K562 (cell line): Measurements from ENCODE around the gene NKG7. TPM values are rescaled to one million over a fixed set of nuclear protein-coding genes. Genes with fewer than 3 reads are reported as not detected.

Experiments used
- BRD4 ChIP-seq: fragments of 200-600 bp; sonication (generic); IDR thresholded peaks from 2 replicates; pipeline ENCODE4 v1.6.1; 2017; ENCODE audit warnings: inconsistent platforms
- CTBP1 ChIP-seq: fragments of 450-650 bp; IDR thresholded peaks from 2 replicates; pipeline ENCODE4 v1.6.1; 2016; ENCODE audit warnings: borderline replicate concordance
- MECOM ChIP-seq: fragments of 250-450 bp; sonication (Bioruptor Pico); IDR thresholded peaks from 2 replicates; pipeline ENCODE4 v1.8.0; 2022; ENCODE audit warnings: inconsistent platforms
- NR4A1 ChIP-seq, 2 experiments: fragments of 250-450 bp in 1 of 2; fragments of 450-650 bp in 1 of 2; sonication (Bioruptor Pico) in 1 of 2; IDR thresholded peaks; 2 replicates each; pipeline versions ENCODE4 v1.4.0 to v1.6.1; 2016 to 2020; ENCODE audit warnings: mild to moderate bottlenecking in 2 of 2, missing compliant biosample characterization in 1 of 2, missing genetic modification characterization in 1 of 2, moderate library complexity in 1 of 2
- PURB ChIP-seq: sonication (generic); formaldehyde crosslinking; IDR thresholded peaks from 2 replicates; pipeline ENCODE4 v1.9.0; 2021; ENCODE audit warnings: low read depth, mild to moderate bottlenecking, missing genetic modification reagents
- REST ChIP-seq, 2 experiments: fragments of 450-650 bp; formaldehyde crosslinking in 1 of 2; IDR thresholded peaks; 2 replicates each; pipeline versions ENCODE4 v1.4.0 to v1.6.1; 2014 to 2020; ENCODE audit warnings: mild to moderate bottlenecking in 2 of 2, borderline replicate concordance in 1 of 2, low read depth in 1 of 2
- SOX6 ChIP-seq: fragments of 450-650 bp; IDR thresholded peaks from 2 replicates; pipeline ENCODE4 v1.6.1; 2014; ENCODE audit warnings: mild to moderate bottlenecking
- SUPT5H ChIP-seq: fragments of 450-650 bp; IDR thresholded peaks from 2 replicates; pipeline ENCODE4 v1.6.1; 2016
- TBP ChIP-seq: optimal IDR thresholded peaks from 2 replicates; pipeline ENCODE3; 2011; ENCODE audit warnings: low read depth, low read length, improper control_type of control experiment
- THAP12 ChIP-seq: fragments of 250-450 bp; sonication (Bioruptor Pico); IDR thresholded peaks from 2 replicates; pipeline ENCODE4 v1.9.0; 2021; ENCODE audit warnings: mild to moderate bottlenecking, inconsistent platforms
- YY1 ChIP-seq, 3 experiments: IDR thresholded peaks; 2 replicates each; pipeline ENCODE4 v1.6.1; 2011; ENCODE audit warnings: low read length in 2 of 3, mild to moderate bottlenecking in 2 of 3, moderate library complexity in 2 of 3, borderline replicate concordance in 1 of 3, control low read depth in 1 of 3, low read depth in 1 of 3; ENCODE audit not compliant: insufficient read depth in 3 of 3, insufficient replicate concordance in 2 of 3, control insufficient read depth in 1 of 3, insufficient read length in 1 of 3; ENCODE audit errors: extremely low read depth in 1 of 3
- ZNF134 ChIP-seq: fragments of 250-450 bp; sonication (Bioruptor Pico); conservative IDR thresholded peaks from 2 replicates; pipeline ENCODE4 v1.4.0; 2020
- ZNF444 ChIP-seq: fragments of 250-450 bp; sonication (Bioruptor Pico); IDR thresholded peaks from 2 replicates; pipeline ENCODE4 v1.4.0; 2020; ENCODE audit warnings: mild to moderate bottlenecking, moderate library complexity
- ZNF639 ChIP-seq, 2 experiments: fragments of 200-800 bp in 1 of 2; sonication (Bioruptor generic) in 1 of 2; sonication (generic) in 1 of 2; formaldehyde crosslinking in 1 of 2; IDR thresholded peaks in 1 of 2; conservative IDR thresholded peaks in 1 of 2; 2 replicates each; pipeline versions ENCODE4 v1.5.0 to v1.6.1; 2016 to 2020; ENCODE audit warnings: missing compliant biosample characterization in 1 of 2, missing genetic modification characterization in 1 of 2, missing genetic modification reagents in 1 of 2
- polyA plus RNA-seq, 8 experiments: library from polyadenylated mRNA; depleted of rRNA in 4 of 8; stranded (reverse) in 5 of 8; unstranded in 3 of 8; fragments of >200 nt; fragmentation: Nextera tagmentation in 2 of 8; fragmentation: Illumina TruSeq in 1 of 8; extraction: Ambion mirVana in 2 of 8; extraction: Trizol in 1 of 8; gene quantifications; 2 replicates each; pipeline versions ENCODE4 v1.2.1 to v1.2.3, GENCODE V29; 2011 to 2014; ENCODE audit warnings: inconsistent platforms in 1 of 8, missing spikeins in 1 of 8
- total RNA-seq, 7 experiments: library from RNA; depleted of rRNA in 6 of 7; stranded (reverse); fragments of >200 nt in 6 of 7; fragmentation: Illumina TruSeq in 2 of 7; extraction: Trizol in 2 of 7; gene quantifications; 2 replicates each; pipeline versions ENCODE4 v1.2.1 to v1.2.3, GENCODE V29; 2011 to 2021; ENCODE audit warnings: low replicate concordance in 1 of 7

The NKG7 gene
- total and polyA plus RNA-seq, 9 of the 15 experiments (the other 6 are each of a cell fraction or from before 2014, with no cell fraction given), result 0.30 to 0.70 (median 0.51) TPM; not detected in 2

GRCh38 chr19:51365211-51365964, 7.1 kb downstream of the NKG7 start (continued):
- TF ChIP-seq ZNF639 (CRISPR knock-in tag; conservative IDR thresholded peaks at IDR 0.05 in 1 of 2, IDR thresholded peaks at IDR 0.05 in 1 of 2) (no peak), SOX6 (0 out of 2 replicates have a peak, but pooled peaks have one; percentile 6), REST (IDR thresholded peaks at IDR 0.05; ENCODE audit: borderline replicate concordance) (no peak), REST (CRISPR knock-in tag; IDR thresholded peaks at IDR 0.05; ENCODE audit: low read depth) (no peak), PURB (CRISPR knock-in tag) (0 out of 2 replicates have a peak, but pooled peaks have one; percentile 58), BRD4 (no peak), TBP (peak; percentile 5), MECOM (CRISPR knock-in tag) (no peak), SUPT5H (no peak), ZNF444 (CRISPR knock-in tag) (no peak), CTBP1 (peak; percentile 25; the same call in 1 of the 2 replicates), THAP12 (CRISPR knock-in tag) (no peak), YY1 (IDR thresholded peaks at IDR 0.05; ENCODE audit: borderline replicate concordance in 1 of 3, control insufficient read depth in 1 of 3, extremely low read depth in 1 of 3, insufficient read depth in 3 of 3, insufficient read length in 1 of 3, insufficient replicate concordance in 2 of 3, low read depth in 1 of 3, low read length in 2 of 3) (peak in 1 of 3 experiments; percentile 16), NR4A1 (CRISPR knock-in tag; IDR thresholded peaks at IDR 0.05) (no peak), NR4A1 (tag; IDR thresholded peaks at IDR 0.05) (0 out of 2 replicates have a peak, but pooled peaks have one; percentile 18), ZNF134 (no peak)
